AG09309 (cell line): ENCODE results near the gene ZFPM1.

ENCODE experiments used
- DNase-seq: peaks from one replicate; pipeline ENCODE4 v3.0.0-alpha.2; 2010; ENCODE audit warnings: low read depth
- H3K4me3 ChIP-seq: 2 replicates; pipeline ENCODE4 v1.5.1; 2011; ENCODE audit warnings: mild to moderate bottlenecking, low read depth, low read length, moderate library complexity; ENCODE audit not compliant: control insufficient read depth
- TF ChIP-seq, protein P1 (sequence below): IDR thresholded peaks from 2 replicates; pipeline ENCODE4 v1.5.1; 2011; ENCODE audit warnings: mild to moderate bottlenecking, low read depth, low read length, inconsistent platforms; ENCODE audit not compliant: insufficient read depth, control insufficient read depth; ENCODE audit errors: missing control alignments

Gene ZFPM1

GRCh38 chr16:88510091-88510994, 57.3 kb downstream of the ZFPM1 start:
- DNase-seq: no peak
- TF ChIP-seq, protein P1, sequence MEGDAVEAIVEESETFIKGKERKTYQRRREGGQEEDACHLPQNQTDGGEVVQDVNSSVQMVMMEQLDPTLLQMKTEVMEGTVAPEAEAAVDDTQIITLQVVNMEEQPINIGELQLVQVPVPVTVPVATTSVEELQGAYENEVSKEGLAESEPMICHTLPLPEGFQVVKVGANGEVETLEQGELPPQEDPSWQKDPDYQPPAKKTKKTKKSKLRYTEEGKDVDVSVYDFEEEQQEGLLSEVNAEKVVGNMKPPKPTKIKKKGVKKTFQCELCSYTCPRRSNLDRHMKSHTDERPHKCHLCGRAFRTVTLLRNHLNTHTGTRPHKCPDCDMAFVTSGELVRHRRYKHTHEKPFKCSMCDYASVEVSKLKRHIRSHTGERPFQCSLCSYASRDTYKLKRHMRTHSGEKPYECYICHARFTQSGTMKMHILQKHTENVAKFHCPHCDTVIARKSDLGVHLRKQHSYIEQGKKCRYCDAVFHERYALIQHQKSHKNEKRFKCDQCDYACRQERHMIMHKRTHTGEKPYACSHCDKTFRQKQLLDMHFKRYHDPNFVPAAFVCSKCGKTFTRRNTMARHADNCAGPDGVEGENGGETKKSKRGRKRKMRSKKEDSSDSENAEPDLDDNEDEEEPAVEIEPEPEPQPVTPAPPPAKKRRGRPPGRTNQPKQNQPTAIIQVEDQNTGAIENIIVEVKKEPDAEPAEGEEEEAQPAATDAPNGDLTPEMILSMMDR: no peak
- H3K4me3 ChIP-seq: no peak overlapping the region

- no peak overlapping the region for H3K4me3 ChIP-seq
- TF ChIP-seq, protein P1: no peak
- no peak for DNase-seq
These were observed 58.0 kb downstream of the ZFPM1 start for GRCh38 chr16:88511060-88511459.

DNA sequence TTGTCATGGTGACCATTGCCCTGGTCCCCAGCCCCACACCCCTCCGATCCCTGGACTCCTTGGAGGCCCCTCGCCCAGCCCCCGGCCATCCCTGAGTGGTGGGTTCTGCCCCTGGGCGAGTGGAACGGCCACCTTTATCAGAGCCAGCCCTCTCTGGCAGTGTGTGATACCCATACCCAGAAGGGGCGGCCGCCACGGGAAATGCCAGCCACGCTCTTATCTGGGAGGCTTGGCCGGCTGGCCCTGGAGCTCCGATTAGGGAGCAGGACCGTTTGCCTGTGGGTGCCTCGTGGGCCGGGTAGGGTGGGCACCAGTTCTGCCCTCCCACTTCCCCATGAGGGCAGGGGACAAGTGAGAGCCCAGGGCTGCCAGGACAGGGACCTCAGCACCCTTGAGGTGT, 58.8 kb downstream of the ZFPM1 start:
- no peak overlapping the region for H3K4me3 ChIP-seq
- no peak for DNase-seq
- TF ChIP-seq, protein P1: no peak

- TF ChIP-seq, protein P1: no peak
- no peak for DNase-seq
- no peak overlapping the region for H3K4me3 ChIP-seq
These were observed 59.9 kb downstream of the ZFPM1 start for GRCh38 chr16:88512728-88513696.

GRCh38 chr16:88514070-88514469, 61.0 kb downstream of the ZFPM1 start:
- no peak overlapping the region for H3K4me3 ChIP-seq
- no peak for DNase-seq
- TF ChIP-seq, protein P1: no peak

DNA sequence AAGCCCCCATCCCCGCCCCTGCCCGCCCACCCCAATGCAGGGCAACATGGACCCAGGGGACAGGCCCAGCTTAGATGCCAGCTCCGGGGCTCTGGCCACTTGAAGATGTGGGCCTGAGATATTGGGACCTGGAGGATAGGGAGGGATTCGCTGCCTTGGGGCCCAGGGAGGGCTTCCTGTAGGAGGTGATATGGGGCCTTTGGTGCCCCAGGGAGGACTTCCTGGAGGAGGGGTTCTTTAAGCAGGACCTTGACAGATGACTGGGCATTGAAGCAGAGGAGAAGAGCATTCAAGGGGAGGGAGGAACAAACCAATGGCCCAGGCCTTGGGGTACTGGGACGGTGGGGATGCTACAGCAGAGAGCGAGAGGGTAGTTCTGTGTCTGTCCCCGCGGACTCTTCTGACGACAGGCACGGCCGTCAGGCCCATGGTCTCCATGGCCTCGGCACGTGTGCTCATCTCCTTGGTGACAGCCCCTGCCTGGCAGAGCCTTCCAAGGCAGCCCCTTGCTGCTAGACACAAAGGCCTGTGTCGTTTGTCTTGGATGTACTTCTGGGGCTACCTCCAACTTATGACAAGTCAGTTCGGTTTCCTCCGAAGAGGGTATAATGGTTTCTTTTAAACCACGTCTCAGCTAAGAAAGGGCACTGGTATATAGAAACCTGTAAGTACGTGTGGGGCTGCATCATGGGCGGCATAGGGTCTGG, 61.6 kb downstream of the ZFPM1 start:
- H3K4me3 ChIP-seq: no peak overlapping the region
- no peak for DNase-seq
- TF ChIP-seq, protein P1: no peak
